Vagina (tissue), 2 donors: ENCODE data around the gene CHST11.

Source experiments
- CTCF ChIP-seq, 3 experiments: fragments of 450-650 bp in 2 of 3; fragments of 200-600 bp in 1 of 3; sonication (generic) in 1 of 3; IDR thresholded peaks; one replicate each; pipeline ENCODE4 v1.5.1; 2017 to 2019; ENCODE audit warnings: antibody characterized with exemption in 3 of 3, mild to moderate bottlenecking in 2 of 3, moderate library complexity in 2 of 3
- POLR2A ChIP-seq, 2 donors: fragments of 450-650 bp; IDR thresholded peaks; one replicate each; pipeline ENCODE4 v1.6.1; 2017; ENCODE audit warnings: antibody characterized with exemption in 2 of 2, mild to moderate bottlenecking in 2 of 2, moderate library complexity in 2 of 2
- POLR2AphosphoS5 ChIP-seq, 2 donors: sonication (generic); formaldehyde crosslinking; IDR thresholded peaks; one replicate each; pipeline ENCODE4 v1.9.0; 2017; ENCODE audit warnings: antibody characterized with exemption in 2 of 2, mild to moderate bottlenecking in 2 of 2, low read depth in 1 of 2; ENCODE audit not compliant: insufficient read depth in 1 of 2

GRCh38 chr12:104460973-104461698 is 4.4 kb downstream of the CHST11 start:
- TF ChIP-seq POLR2AphosphoS5 (IDR thresholded peaks at IDR 0.05; ENCODE audit: insufficient read depth in 1 of 2, low read depth in 1 of 2): no peak
- no peak for TF ChIP-seq CTCF (IDR thresholded peaks at IDR 0.05)
- TF ChIP-seq POLR2A (IDR thresholded peaks at IDR 0.05): no peak
